Vagina (tissue), 2 donors: ENCODE measurements around the gene POLDIP3. TPM values are rescaled to one million over a fixed set of nuclear protein-coding genes. Genes with fewer than 3 reads are reported as not detected.
"Not testable (repeated sequence)": the region's sequence is repeated elsewhere in the genome, so short reads cannot be mapped to it uniquely, and the experiment has no call there.

ENCODE experiments used
- DNase-seq, 2 donors: peaks; one replicate each; pipeline ENCODE4 v3.0.0-alpha.2; 2017; ENCODE audit errors: extremely low spot score in 2 of 2
- H3K27ac ChIP-seq: fragments of 200-600 bp; sonication (generic); one replicate; pipeline ENCODE4 v1.5.1; 2019
- H3K27me3 ChIP-seq: fragments of 200-600 bp; sonication (generic); one replicate; pipeline ENCODE4 v1.5.1; 2019
- H3K36me3 ChIP-seq, 2 donors: fragments of 200-600 bp; sonication (generic); one replicate each; pipeline ENCODE4 v1.5.1; 2017 to 2019
- H3K4me1 ChIP-seq: fragments of 200-600 bp; sonication (generic); one replicate; pipeline ENCODE4 v1.5.1; 2019
- H3K4me3 ChIP-seq, 2 donors: fragments of 200-600 bp; sonication (generic); 1 replicate in 1 of 2; 2 replicates in 1 of 2; pipeline ENCODE4 v1.5.1; 2016 to 2019
- H3K9me3 ChIP-seq: fragments of 200-600 bp; sonication (generic); one replicate; pipeline ENCODE4 v1.5.1; 2019
- POLR2A ChIP-seq, 2 donors: fragments of 450-650 bp; IDR thresholded peaks; one replicate each; pipeline ENCODE4 v1.6.1; 2017; ENCODE audit warnings: antibody characterized with exemption in 2 of 2, mild to moderate bottlenecking in 2 of 2, moderate library complexity in 2 of 2
- POLR2AphosphoS5 ChIP-seq, 2 donors: sonication (generic); formaldehyde crosslinking; IDR thresholded peaks; one replicate each; pipeline ENCODE4 v1.9.0; 2017; ENCODE audit warnings: antibody characterized with exemption in 2 of 2, mild to moderate bottlenecking in 2 of 2, low read depth in 1 of 2; ENCODE audit not compliant: insufficient read depth in 1 of 2
- intact Hi-C: fragments of 100-400 bp; cut with DNase I; formaldehyde crosslinking; loops from one replicate; pipeline ENCODE4 v1.15.1; 2023
- total RNA-seq: library from RNA; depleted of rRNA; stranded (reverse); fragments of >200 nt; gene quantifications from one replicate; pipeline ENCODE4 v1.2.3, GENCODE V29; 2016
- TF ChIP-seq, protein P1 (sequence below), 3 experiments: fragments of 450-650 bp in 2 of 3; fragments of 200-600 bp in 1 of 3; sonication (generic) in 1 of 3; IDR thresholded peaks; one replicate each; pipeline ENCODE4 v1.5.1; 2017 to 2019; ENCODE audit warnings: antibody characterized with exemption in 3 of 3, mild to moderate bottlenecking in 2 of 3, moderate library complexity in 2 of 3

The POLDIP3 gene
- total RNA-seq, 1 donor from 2014 or later: 34.9 TPM

DNA sequence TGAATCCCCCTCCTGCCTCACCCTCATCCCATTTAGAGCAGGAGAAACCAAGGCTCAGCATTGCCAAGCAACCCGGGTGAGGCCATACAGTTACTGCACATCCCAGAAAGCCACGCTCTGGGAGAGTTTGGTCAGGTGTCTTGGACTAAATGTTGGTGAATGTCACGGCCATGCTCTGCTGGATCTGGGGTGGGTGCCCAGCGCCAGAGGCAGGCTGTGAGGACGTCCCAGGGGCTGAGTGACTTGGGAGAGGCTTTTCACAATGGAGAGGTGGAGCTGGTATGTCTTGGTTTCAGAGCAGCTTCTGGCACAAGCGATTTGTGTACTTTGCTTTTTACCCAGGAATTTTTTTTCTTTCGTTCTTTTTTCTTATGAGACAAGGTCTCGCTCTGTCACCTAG, 54.3 kb downstream of the POLDIP3 start:
- H3K27ac ChIP-seq: no peak overlapping the region
- intact Hi-C loops: no loop called here

DNA sequence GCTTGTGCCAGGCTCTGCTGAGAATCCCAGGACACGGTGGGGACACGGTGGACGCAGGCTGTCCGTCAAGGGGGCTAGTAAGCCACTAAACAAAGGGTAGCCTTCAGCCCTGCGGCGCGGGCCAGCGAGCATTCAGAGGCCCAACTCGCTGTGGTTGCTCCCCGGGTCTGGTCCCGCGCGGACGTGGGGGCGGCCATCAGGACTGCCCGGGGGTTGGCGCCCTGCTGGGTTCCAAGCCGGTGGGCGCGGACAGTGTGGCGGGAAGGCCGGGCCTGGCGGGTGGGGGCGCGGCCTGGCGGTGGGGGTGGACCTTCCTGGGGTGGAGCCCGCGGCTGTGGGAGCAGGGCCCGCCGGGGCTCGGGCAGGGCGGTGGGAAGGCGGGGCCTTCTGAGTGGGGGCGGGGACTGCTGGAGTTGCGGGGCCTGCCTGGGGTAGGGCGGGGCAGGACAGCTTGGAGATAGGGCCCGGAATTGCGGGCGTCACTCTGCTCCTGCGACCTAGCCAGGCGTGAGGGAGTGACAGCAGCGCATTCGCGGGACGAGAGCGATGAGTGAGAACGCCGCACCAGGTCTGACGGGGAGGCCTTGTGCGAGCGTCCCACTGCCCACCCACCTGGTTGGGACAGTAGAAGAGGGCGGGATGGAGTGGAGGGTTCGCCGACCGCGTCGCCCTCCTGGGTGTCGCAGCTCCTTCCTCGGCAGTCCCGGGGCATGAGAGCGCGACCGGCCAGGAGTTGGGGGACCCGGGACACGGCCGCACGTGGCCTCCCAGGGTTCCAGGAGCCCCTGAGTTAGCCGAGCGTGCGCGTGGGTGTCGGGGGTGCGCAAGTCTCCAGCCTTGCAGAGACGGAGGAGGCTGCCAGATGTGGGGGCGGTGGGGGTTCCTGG, 61.0 kb downstream of the POLDIP3 start, which contains the start of gene SERHL2:
Gene SERHL2 (plus strand): TSS at position 482 of the 887 bp plus-strand sequence. CDS start 65 bp downstream, at position 547.
- intact Hi-C loops: no loop called here

More for the DNA sequence above, 54.3 kb downstream of the POLDIP3 start:
- DNase-seq: no peak
- Histone ChIP-seq H3K27me3 (no peaks in the 10 kb centered on the region), H3K36me3 (no peaks in the 10 kb centered on the region), H3K4me3 (no peak overlapping the region), H3K4me1 (peaks cover 12% of the 10 kb centered on the region), H3K9me3 (no peaks in the 10 kb centered on the region)
- TF ChIP-seq POLR2AphosphoS5 (IDR thresholded peaks at IDR 0.05; ENCODE audit: insufficient read depth in 1 of 2, low read depth in 1 of 2) (no peak), POLR2A (IDR thresholded peaks at IDR 0.05) (no peak)
- TF ChIP-seq, protein P1, sequence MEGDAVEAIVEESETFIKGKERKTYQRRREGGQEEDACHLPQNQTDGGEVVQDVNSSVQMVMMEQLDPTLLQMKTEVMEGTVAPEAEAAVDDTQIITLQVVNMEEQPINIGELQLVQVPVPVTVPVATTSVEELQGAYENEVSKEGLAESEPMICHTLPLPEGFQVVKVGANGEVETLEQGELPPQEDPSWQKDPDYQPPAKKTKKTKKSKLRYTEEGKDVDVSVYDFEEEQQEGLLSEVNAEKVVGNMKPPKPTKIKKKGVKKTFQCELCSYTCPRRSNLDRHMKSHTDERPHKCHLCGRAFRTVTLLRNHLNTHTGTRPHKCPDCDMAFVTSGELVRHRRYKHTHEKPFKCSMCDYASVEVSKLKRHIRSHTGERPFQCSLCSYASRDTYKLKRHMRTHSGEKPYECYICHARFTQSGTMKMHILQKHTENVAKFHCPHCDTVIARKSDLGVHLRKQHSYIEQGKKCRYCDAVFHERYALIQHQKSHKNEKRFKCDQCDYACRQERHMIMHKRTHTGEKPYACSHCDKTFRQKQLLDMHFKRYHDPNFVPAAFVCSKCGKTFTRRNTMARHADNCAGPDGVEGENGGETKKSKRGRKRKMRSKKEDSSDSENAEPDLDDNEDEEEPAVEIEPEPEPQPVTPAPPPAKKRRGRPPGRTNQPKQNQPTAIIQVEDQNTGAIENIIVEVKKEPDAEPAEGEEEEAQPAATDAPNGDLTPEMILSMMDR (IDR thresholded peaks at IDR 0.05): no peak

DNA sequence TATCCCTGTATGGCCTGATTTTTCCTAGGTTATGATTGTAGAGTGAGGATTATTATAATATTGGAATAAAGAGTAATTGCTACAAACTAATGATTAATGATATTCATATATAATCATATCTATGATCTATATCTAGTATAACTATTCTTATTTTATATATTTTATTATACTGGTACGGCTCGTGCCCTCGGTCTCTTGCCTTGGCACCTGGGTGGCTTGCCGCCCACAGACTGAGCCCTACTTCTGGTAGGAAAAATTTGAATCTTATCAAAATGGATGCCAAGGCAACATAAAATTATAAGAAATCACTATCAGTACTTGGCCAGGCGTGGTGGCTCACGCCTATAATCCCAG, 62.4 kb downstream of the POLDIP3 start:
- H3K36me3 ChIP-seq, H3K4me3 ChIP-seq, H3K9me3 ChIP-seq, H3K27ac ChIP-seq, DNase-seq, intact Hi-C loops, H3K27me3 ChIP-seq: not testable (repeated sequence)
- peaks cover 13% of the 10 kb centered on the region for H3K4me1 ChIP-seq

More for the DNA sequence above, 61.0 kb downstream of the POLDIP3 start, which contains the start of gene SERHL2:
- H3K4me3 ChIP-seq: peak within 1 kb of the TSS; percentile 60 to 79
- peak within 1 kb of the TSS; percentile 76 for H3K27ac ChIP-seq
- no peak for DNase-seq
- H3K36me3 ChIP-seq: no peaks in the 10 kb centered on the region
- H3K4me1 ChIP-seq: peaks cover 13% of the 10 kb centered on the region
- TF ChIP-seq, protein P1 (IDR thresholded peaks at IDR 0.05): no peak
- TF ChIP-seq POLR2AphosphoS5 (IDR thresholded peaks at IDR 0.05; ENCODE audit: insufficient read depth in 1 of 2, low read depth in 1 of 2): peak in 1 of 2 donors; percentile 83
- TF ChIP-seq POLR2A (IDR thresholded peaks at IDR 0.05): peak in 1 of 2 donors; percentile 12
- no peaks in the 10 kb centered on the region for H3K27me3 ChIP-seq
- H3K9me3 ChIP-seq: no peaks in the 10 kb centered on the region

DNA sequence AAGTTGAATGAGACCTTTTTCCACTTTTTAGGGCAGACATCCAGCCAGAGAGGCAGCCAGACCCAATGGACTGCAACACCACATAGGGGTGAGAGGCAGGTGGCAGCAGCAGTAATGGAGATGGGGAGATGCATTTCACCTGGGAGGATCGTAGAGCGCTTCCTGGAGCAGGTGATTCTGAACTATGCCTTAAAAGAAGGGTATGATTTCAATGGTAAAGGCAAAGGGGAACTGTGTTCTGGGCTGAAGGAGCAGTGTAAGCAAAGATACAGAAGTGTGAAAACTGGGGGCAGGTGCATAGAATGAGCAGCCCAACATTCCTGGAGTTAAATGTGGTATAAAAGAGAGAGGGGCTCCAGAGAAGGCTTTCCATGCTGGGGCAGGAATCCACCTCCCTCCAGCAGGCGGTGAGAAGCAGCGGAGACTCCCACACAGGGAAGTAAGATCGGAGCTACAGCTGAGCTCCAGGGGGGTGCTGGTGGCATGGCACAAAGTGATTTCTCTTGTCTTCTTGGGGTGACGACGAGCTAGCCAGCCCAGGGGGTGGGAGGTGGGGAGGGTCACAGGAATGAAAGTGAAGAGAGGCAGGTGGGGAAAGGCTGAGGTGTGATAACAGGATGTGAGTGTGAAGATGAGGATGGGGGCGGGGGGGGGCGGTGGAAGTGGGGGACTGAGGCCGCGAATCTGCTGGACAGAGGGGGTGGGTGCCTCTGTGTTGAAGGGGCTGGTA, 65.2 kb downstream of the POLDIP3 start:
- Histone ChIP-seq H3K27me3 (no peaks in the 10 kb centered on the region), H3K4me1 (peaks cover 13% of the 10 kb centered on the region), H3K4me3 (no peak overlapping the region), H3K9me3 (no peaks in the 10 kb centered on the region), H3K36me3 (no peaks in the 10 kb centered on the region), H3K27ac (no peak overlapping the region)
- DNase-seq: no peak
- intact Hi-C loops: no loop called here
- TF ChIP-seq POLR2AphosphoS5 (IDR thresholded peaks at IDR 0.05; ENCODE audit: insufficient read depth in 1 of 2, low read depth in 1 of 2) (no peak), POLR2A (IDR thresholded peaks at IDR 0.05) (no peak)
- TF ChIP-seq, protein P1 (IDR thresholded peaks at IDR 0.05): no peak

DNA sequence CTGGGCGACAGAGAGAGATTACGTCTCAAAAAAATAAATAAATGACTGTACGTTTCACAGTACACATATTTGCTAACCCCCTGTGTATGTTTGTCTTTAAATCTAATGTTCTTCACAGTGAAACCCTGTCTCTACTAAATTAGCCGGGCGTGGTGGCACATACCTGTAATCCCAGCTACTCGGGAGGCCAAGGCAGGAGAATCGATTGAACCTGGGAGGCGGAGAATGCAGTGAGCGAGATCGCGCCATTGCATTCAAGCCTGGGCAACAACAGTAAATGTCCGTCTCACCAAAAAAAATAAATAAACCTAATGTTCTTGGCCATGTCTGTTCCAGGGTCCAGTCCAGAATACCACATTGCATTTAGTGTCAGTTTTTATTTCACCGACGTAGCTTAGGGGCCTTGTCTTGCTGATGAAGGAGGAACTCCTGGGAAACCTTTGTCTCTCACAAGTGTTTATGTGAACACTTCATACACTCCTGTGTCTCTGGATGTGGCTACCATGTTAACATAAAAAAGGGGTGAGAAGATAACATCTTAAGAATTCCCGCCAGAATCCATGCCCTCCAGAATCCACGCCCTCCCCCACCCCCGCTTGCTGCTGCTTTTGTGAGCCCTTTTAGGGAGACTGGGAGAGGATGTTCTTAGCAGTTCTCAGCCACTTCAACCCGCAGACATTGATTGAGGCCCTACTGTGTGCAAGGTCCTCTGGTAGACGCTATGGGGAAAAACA, 65.9 kb downstream of the POLDIP3 start:
- Histone ChIP-seq H3K4me3 (no peak overlapping the region), H3K4me1 (peaks cover 7% of the 10 kb centered on the region), H3K9me3 (no peaks in the 10 kb centered on the region), H3K27me3 (no peaks in the 10 kb centered on the region), H3K27ac (no peak overlapping the region), H3K36me3 (no peaks in the 10 kb centered on the region)
- no peak for DNase-seq
- intact Hi-C loops: no loop called here
- no peak for TF ChIP-seq POLR2A (IDR thresholded peaks at IDR 0.05)
- TF ChIP-seq, protein P1 (IDR thresholded peaks at IDR 0.05): no peak
- no peak for TF ChIP-seq POLR2AphosphoS5 (IDR thresholded peaks at IDR 0.05; ENCODE audit: insufficient read depth in 1 of 2, low read depth in 1 of 2)

DNA sequence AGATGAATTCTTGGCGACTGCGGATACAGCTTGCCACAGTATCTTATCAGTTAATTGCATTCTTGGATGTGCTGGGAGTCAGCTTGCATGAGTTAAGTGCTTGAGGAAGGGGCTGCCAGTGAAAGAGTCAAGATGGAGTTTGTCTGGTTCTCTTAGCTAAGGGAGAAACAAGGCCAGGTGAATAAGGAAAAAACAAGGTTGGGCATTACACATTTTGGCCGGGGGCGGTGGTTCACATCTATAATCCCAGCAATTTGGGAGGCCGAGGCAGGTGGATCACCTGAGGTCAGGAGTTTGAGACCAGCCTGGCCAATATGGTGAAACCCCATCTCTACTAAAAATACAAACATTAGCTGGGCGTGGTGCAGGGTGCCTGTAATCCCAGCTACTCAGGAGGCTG, 66.6 kb downstream of the POLDIP3 start:
- H3K27me3 ChIP-seq, H3K4me3 ChIP-seq, DNase-seq, H3K36me3 ChIP-seq, H3K4me1 ChIP-seq, H3K9me3 ChIP-seq, intact Hi-C loops, H3K27ac ChIP-seq: not testable (repeated sequence)
